Measurements from ENCODE around the gene TMEM154. TPM values are rescaled to one million over a fixed set of nuclear protein-coding genes. Genes with fewer than 3 reads are reported as not detected.
"Not testable (repeated sequence)": the region's sequence is repeated elsewhere in the genome, so short reads cannot be mapped to it uniquely, and the experiment has no call there.

Gene TMEM154
- total and polyA plus RNA-seq, 5 experiments from 2014 or later = 24.7 to 37.9 (median 30.8) TPM

- Mint-ChIP-seq H3K4me3 (peak overlapping the region in 1 of 10 donors; percentile 13), H3K27ac (peak overlapping the region in 5 of 10 donors; percentile 1 to 71 (median 55)), H3K27me3 (no peaks in the 10 kb centered on the region), H3K9me3 (no peaks in the 10 kb centered on the region), H3K4me1 (peaks cover 17 to 62% (median 45%) of the 10 kb centered on the region in 4 donors), H3K36me3 (peaks cover 0 to 22% (median 12%) of the 10 kb centered on the region in 3 donors)
- ATAC-seq (no peak), DNase-seq (no peak)
- POLR2A ChIA-PET = no interaction called here
Measured at GRCh38 chr4:152676052-152676854, 3.5 kb downstream of the TMEM154 start.

GRCh38 chr4:152674359-152674758 lies 5.4 kb downstream of the TMEM154 start:
- Mint-ChIP-seq H3K27me3 (no peaks in the 10 kb centered on the region), H3K27ac (no peak overlapping the region), H3K9me3 (no peaks in the 10 kb centered on the region), H3K4me3 (no peak overlapping the region), H3K36me3 (peaks cover 7 to 33% (median 14%) of the 10 kb centered on the region in 3 donors), H3K4me1 (peaks cover 18 to 53% (median 41%) of the 10 kb centered on the region in 4 donors)
- POLR2A ChIA-PET = no interaction called here
- ATAC-seq (no peak), DNase-seq (no peak)

GRCh38 chr4:152673489-152673888 lies 6.3 kb downstream of the TMEM154 start:
- H3K4me3 Mint-ChIP-seq = no peak overlapping the region
- peaks cover 19 to 44% (median 34%) of the 10 kb centered on the region in 4 donors for H3K4me1 Mint-ChIP-seq
- no peak overlapping the region for H3K27ac Mint-ChIP-seq
- POLR2A ChIA-PET = no interaction called here
- H3K36me3 Mint-ChIP-seq = peaks cover 7 to 35% (median 14%) of the 10 kb centered on the region in 3 donors
- H3K27me3 Mint-ChIP-seq = no peaks in the 10 kb centered on the region
- H3K9me3 Mint-ChIP-seq = no peaks in the 10 kb centered on the region
- ATAC-seq (no peak), DNase-seq (no peak)

GRCh38 chr4:152672206-152673092 lies 7.3 kb downstream of the TMEM154 start:
- H3K27me3 Mint-ChIP-seq = no peaks in the 10 kb centered on the region
- H3K4me1 Mint-ChIP-seq = peaks cover 14 to 36% (median 24%) of the 10 kb centered on the region in 4 donors
- POLR2A ChIA-PET = no interaction called here
- no peak overlapping the region for H3K4me3 Mint-ChIP-seq
- ATAC-seq (no peak), DNase-seq (no peak)
- H3K36me3 Mint-ChIP-seq = peaks cover 7 to 36% (median 14%) of the 10 kb centered on the region in 3 donors
- H3K9me3 Mint-ChIP-seq = no peaks in the 10 kb centered on the region
- H3K27ac Mint-ChIP-seq = no peak overlapping the region

- Mint-ChIP-seq H3K4me3 (no peak overlapping the region), H3K27ac (peak overlapping the region in 1 of 10 donors; percentile 31), H3K27me3 (no peaks in the 10 kb centered on the region), H3K9me3 (no peaks in the 10 kb centered on the region), H3K4me1 (peaks cover 11 to 39% (median 23%) of the 10 kb centered on the region in 4 donors), H3K36me3 (peaks cover 10 to 25% (median 20%) of the 10 kb centered on the region in 3 donors)
- ATAC-seq (no peak), DNase-seq (no peak)
- POLR2A ChIA-PET = no interaction called here
Measured at GRCh38 chr4:152668338-152668964, 11.3 kb downstream of the TMEM154 start.

GRCh38 chr4:152667781-152668180 lies 12.0 kb downstream of the TMEM154 start:
- H3K27me3 Mint-ChIP-seq = no peaks in the 10 kb centered on the region
- H3K4me3 Mint-ChIP-seq = no peak overlapping the region
- peaks cover 16 to 45% (median 30%) of the 10 kb centered on the region in 4 donors for H3K4me1 Mint-ChIP-seq
- peaks cover 10 to 25% (median 22%) of the 10 kb centered on the region in 3 donors for H3K36me3 Mint-ChIP-seq
- no peak for ATAC-seq
- DNase-seq = no peak
- H3K27ac Mint-ChIP-seq = peak overlapping the region in 1 of 10 donors; percentile 31
- POLR2A ChIA-PET = no interaction called here
- H3K9me3 Mint-ChIP-seq = no peaks in the 10 kb centered on the region

- DNase-seq = no peak
- H3K27ac Mint-ChIP-seq = peak overlapping the region in 2 of 10 donors; percentile 0 to 44
- H3K4me3 Mint-ChIP-seq = no peak overlapping the region
- no peaks in the 10 kb centered on the region for H3K9me3 Mint-ChIP-seq
- no peak for ATAC-seq
- H3K4me1 Mint-ChIP-seq = peaks cover 18 to 50% (median 34%) of the 10 kb centered on the region in 4 donors
- POLR2A ChIA-PET = no interaction called here
- no peaks in the 10 kb centered on the region for H3K27me3 Mint-ChIP-seq
- H3K36me3 Mint-ChIP-seq = peaks cover 14 to 21% (median 20%) of the 10 kb centered on the region in 3 donors
Measured at GRCh38 chr4:152666946-152667345, 12.9 kb downstream of the TMEM154 start.

GRCh38 chr4:152665691-152666395 lies 14.0 kb downstream of the TMEM154 start:
- Mint-ChIP-seq H3K9me3 (peaks cover 0 to 4% (median 0%) of the 10 kb centered on the region in 9 donors), H3K27ac (peak overlapping the region in 1 of 10 donors; percentile 71), H3K27me3 (no peaks in the 10 kb centered on the region), H3K36me3 (peaks cover 17 to 21% (median 18%) of the 10 kb centered on the region in 3 donors), H3K4me1 (peaks cover 19 to 57% (median 37%) of the 10 kb centered on the region in 4 donors), H3K4me3 (no peak overlapping the region)
- POLR2A ChIA-PET = interaction anchor here (2.6 kb wide), 1 partner anchor 14 kb away, joined by 8 read pairs; the partner anchor contains the start of gene TMEM154
- DNase-seq (no peak), ATAC-seq (no peak)

- POLR2A ChIA-PET = interaction anchor here (2.6 kb wide), 1 partner anchor 15 kb away, joined by 8 read pairs; the partner anchor contains the start of gene TMEM154
- not testable (repeated sequence) for DNase-seq, H3K27me3 Mint-ChIP-seq, ATAC-seq
- H3K36me3 Mint-ChIP-seq = peaks cover 10 to 36% (median 33%) of the 10 kb centered on the region in 3 donors
- H3K9me3 Mint-ChIP-seq = peaks cover 3 to 15% (median 9%) of the 10 kb centered on the region in 9 donors
- peaks cover 19 to 66% (median 42%) of the 10 kb centered on the region in 4 donors for H3K4me1 Mint-ChIP-seq
- peak overlapping the region in 2 of 10 donors; percentile 69 to 81 for H3K27ac Mint-ChIP-seq
- peak overlapping the region in 2 of 10 donors; percentile 6 to 71 for H3K4me3 Mint-ChIP-seq
Measured at GRCh38 chr4:152664067-152664378, 15.8 kb downstream of the TMEM154 start.

- Mint-ChIP-seq H3K4me1 (peaks cover 18 to 67% (median 42%) of the 10 kb centered on the region in 4 donors), H3K27ac (peak overlapping the region in 4 of 10 donors; percentile 5 to 81 (median 46)), H3K4me3 (peak overlapping the region in 2 of 10 donors; percentile 8 to 71), H3K27me3 (no peaks in the 10 kb centered on the region), H3K36me3 (peaks cover 15 to 40% (median 39%) of the 10 kb centered on the region in 3 donors), H3K9me3 (peaks cover 5 to 21% (median 14%) of the 10 kb centered on the region in 9 donors)
- no peak for ATAC-seq
- POLR2A ChIA-PET = interaction anchor here (2.6 kb wide), 1 partner anchor 16 kb away, joined by 8 read pairs; the partner anchor contains the start of gene TMEM154
- no peak for DNase-seq
Measured at GRCh38 chr4:152663203-152664066, 16.4 kb downstream of the TMEM154 start.

- Mint-ChIP-seq H3K4me3 (peak overlapping the region in 1 of 10 donors; percentile 40), H3K9me3 (peaks cover 9 to 39% (median 30%) of the 10 kb centered on the region in 9 donors), H3K27me3 (no peaks in the 10 kb centered on the region), H3K36me3 (peaks cover 18 to 55% (median 49%) of the 10 kb centered on the region in 3 donors), H3K4me1 (peaks cover 14 to 61% (median 38%) of the 10 kb centered on the region in 4 donors), H3K27ac (peak overlapping the region in 7 of 10 donors; percentile 1 to 81 (median 19))
- DNase-seq (no peak), ATAC-seq (no peak)
- POLR2A ChIA-PET = no interaction called here
Measured at GRCh38 chr4:152661649-152662048, 18.1 kb downstream of the TMEM154 start.

All from naive thymus-derived CD8-positive, alpha-beta T cell (primary cell).